ENCODE results near the gene AMN1.
A peak's percentile ranks its signal among the peaks of the same experiment; 100 is the strongest.

The AMN1 gene

GRCh38 chr12:31650918-31651317 is 77.9 kb downstream of the AMN1 start:
- Histone ChIP-seq H3K79me2 (ENCODE audit: control insufficient read depth, low read length) (no peaks in the 10 kb centered on the region), H3K9me2 (replicated peaks; ENCODE audit: control insufficient read depth, low read length) (no peaks in the 10 kb centered on the region), H3F3A (ENCODE audit: control insufficient read depth, insufficient read depth) (no peaks in the 10 kb centered on the region), H3K4me2 (ENCODE audit: low read length) (no peak overlapping the region), H3K27ac (ENCODE audit: low read depth, low read length) (no peak overlapping the region), H3K9me3 (ENCODE audit: control insufficient read depth, insufficient read depth, low read length) (no peaks in the 10 kb centered on the region), H3K27me3 (ENCODE audit: control insufficient read depth, low read length) (no peaks in the 10 kb centered on the region), H3K36me3 (ENCODE audit: control insufficient read depth, low read length) (no peaks in the 10 kb centered on the region), H3K4me3 (ENCODE audit: low read length) (no peak overlapping the region), H4K20me1 (ENCODE audit: control insufficient read depth, insufficient read depth, low read depth, low read length) (no peaks in the 10 kb centered on the region), H3K4me1 (ENCODE audit: control insufficient read depth, low read length) (peaks cover 23% of the 10 kb centered on the region)
- TF ChIP-seq EZH2phosphoT487 (IDR thresholded peaks at IDR 0.05; ENCODE audit: borderline replicate concordance, low read length) (no peak), CTCF (IDR thresholded peaks at IDR 0.05; ENCODE audit: low read depth, low read length, poor library complexity, severe bottlenecking) (no peak)

GRCh38 chr12:31647086-31647491 is 81.7 kb downstream of the AMN1 start:
- no peaks in the 10 kb centered on the region for H3K36me3 ChIP-seq (ENCODE audit: control insufficient read depth, low read length)
- no peaks in the 10 kb centered on the region for H3K79me2 ChIP-seq (ENCODE audit: control insufficient read depth, low read length)
- 0 out of 2 replicates have a peak, but pooled peaks cover 2% of the 10 kb centered on the region for H3F3A ChIP-seq (ENCODE audit: control insufficient read depth, insufficient read depth)
- no peak overlapping the region for H3K4me3 ChIP-seq (ENCODE audit: low read length)
- H3K9me2 ChIP-seq (replicated peaks; ENCODE audit: control insufficient read depth, low read length) = no peaks in the 10 kb centered on the region
- no peaks in the 10 kb centered on the region for H3K9me3 ChIP-seq (ENCODE audit: control insufficient read depth, insufficient read depth, low read length)
- H3K27ac ChIP-seq (ENCODE audit: low read depth, low read length) = no peak overlapping the region
- H3K27me3 ChIP-seq (ENCODE audit: control insufficient read depth, low read length) = no peaks in the 10 kb centered on the region
- TF ChIP-seq EZH2phosphoT487 (IDR thresholded peaks at IDR 0.05; ENCODE audit: borderline replicate concordance, low read length) (no peak), CTCF (IDR thresholded peaks at IDR 0.05; ENCODE audit: low read depth, low read length, poor library complexity, severe bottlenecking) (no peak)
- no peaks in the 10 kb centered on the region for H4K20me1 ChIP-seq (ENCODE audit: control insufficient read depth, insufficient read depth, low read depth, low read length)
- H3K4me1 ChIP-seq (ENCODE audit: control insufficient read depth, low read length) = peaks cover 14% of the 10 kb centered on the region
- H3K4me2 ChIP-seq (ENCODE audit: low read length) = no peak overlapping the region

- Histone ChIP-seq H3K79me2 (ENCODE audit: control insufficient read depth, low read length) (no peaks in the 10 kb centered on the region), H3K27ac (ENCODE audit: low read depth, low read length) (no peak overlapping the region), H3K4me1 (ENCODE audit: control insufficient read depth, low read length) (peaks cover 14% of the 10 kb centered on the region), H3K9me2 (replicated peaks; ENCODE audit: control insufficient read depth, low read length) (no peaks in the 10 kb centered on the region), H3K4me3 (ENCODE audit: low read length) (no peak overlapping the region), H3K27me3 (ENCODE audit: control insufficient read depth, low read length) (no peaks in the 10 kb centered on the region), H4K20me1 (ENCODE audit: control insufficient read depth, insufficient read depth, low read depth, low read length) (no peaks in the 10 kb centered on the region), H3K9me3 (ENCODE audit: control insufficient read depth, insufficient read depth, low read length) (no peaks in the 10 kb centered on the region), H3K36me3 (ENCODE audit: control insufficient read depth, low read length) (no peaks in the 10 kb centered on the region), H3K4me2 (ENCODE audit: low read length) (peak overlapping the region; percentile 25; the same call in 1 of the 2 replicates), H3F3A (ENCODE audit: control insufficient read depth, insufficient read depth) (0 out of 2 replicates have a peak, but pooled peaks cover 2% of the 10 kb centered on the region)
- TF ChIP-seq EZH2phosphoT487 (IDR thresholded peaks at IDR 0.05; ENCODE audit: borderline replicate concordance, low read length) = no peak
- no peak for TF ChIP-seq CTCF (IDR thresholded peaks at IDR 0.05; ENCODE audit: low read depth, low read length, poor library complexity, severe bottlenecking)
Observed at GRCh38 chr12:31645924-31646323, 82.9 kb downstream of the AMN1 start.
